GM18873 (cell line): ENCODE results near the gene ZNF550.
"Not testable (repeated sequence)": the region's sequence is repeated elsewhere in the genome, so short reads cannot be mapped to it uniquely, and the experiment has no call there.

Experiments
- ATAC-seq: cut with Tn5 transposase; IDR thresholded peaks from one replicate; pipeline ENCODE4 v1.9.1; 2021; ENCODE audit warnings: mild to moderate bottlenecking, moderate library complexity, moderate number of reproducible peaks; ENCODE audit not compliant: unreplicated experiment, low FRiP score

Gene ZNF550

GRCh38 chr19:57537953-57538547, 21.6 kb downstream of the ZNF550 start:
- ATAC-seq: no peak

GRCh38 chr19:57527136-57527881, 32.4 kb downstream of the ZNF550 start, which contains the start of gene ZNF549:
TSS of gene ZNF549 (plus strand) at chr19:57527356. CDS start at chr19:57527574, 218 bp downstream.
- peak; percentile 91 for ATAC-seq

GRCh38 chr19:57518021-57518420, 41.6 kb downstream of the ZNF550 start:
- ATAC-seq: not testable (repeated sequence)

- ATAC-seq: no peak
These were observed 44.4 kb downstream of the ZNF550 start for GRCh38 chr19:57515255-57515654.

GRCh38 chr19:57512845-57513244, 46.8 kb downstream of the ZNF550 start:
- ATAC-seq: no peak

GRCh38 chr19:57511484-57511883, 48.2 kb downstream of the ZNF550 start:
- ATAC-seq: no peak

- ATAC-seq: no peak
These were observed 53.5 kb downstream of the ZNF550 start for GRCh38 chr19:57506163-57506562.

- not testable (repeated sequence) for ATAC-seq
These were observed 59.3 kb downstream of the ZNF550 start for GRCh38 chr19:57500400-57500799.

- ATAC-seq: peak; percentile 90
These were observed 59.8 kb downstream of the ZNF550 start, which contains the start of gene ZNF773 for GRCh38 chr19:57499680-57500395. TSS of gene ZNF773 (plus strand) at chr19:57499938. CDS start at chr19:57500081, 143 bp downstream.

GRCh38 chr19:57499332-57499679, 60.4 kb downstream of the ZNF550 start:
- not testable (repeated sequence) for ATAC-seq

- ATAC-seq: not testable (repeated sequence)
These were observed 71.4 kb downstream of the ZNF550 start for GRCh38 chr19:57488299-57488644.

GRCh38 chr19:57487477-57488298, 72.0 kb downstream of the ZNF550 start, which contains the start of gene ZNF419:
TSS of gene ZNF419 (plus strand) at chr19:57487750. CDS start at chr19:57487951, 201 bp downstream.
- ATAC-seq: peak; percentile 76
